Progenitor cell of endocrine pancreas (in vitro differentiated cells): ENCODE data around the gene POLR2L. TPM values are rescaled to one million over a fixed set of nuclear protein-coding genes. Genes with fewer than 3 reads are reported as not detected.

Source experiments
- DNase-seq: peaks from one replicate; pipeline ENCODE4 v3.0.0; 2021; ENCODE audit warnings: low spot score; ENCODE audit not compliant: unreplicated experiment
- H3K27ac Mint-ChIP-seq: 2 replicates; pipeline ENCODE4 v1.8.0; 2021; ENCODE audit warnings: mild to moderate bottlenecking, moderate library complexity, mixed read lengths
- H3K27me3 Mint-ChIP-seq: 2 replicates; pipeline ENCODE4 v1.8.0; 2021; ENCODE audit warnings: mixed read lengths
- H3K36me3 Mint-ChIP-seq: 2 replicates; pipeline ENCODE4 v1.8.0; 2022; ENCODE audit warnings: mixed read lengths; ENCODE audit not compliant: insufficient read depth
- H3K4me1 Mint-ChIP-seq: 2 replicates; pipeline ENCODE4 v1.8.0; 2021; ENCODE audit warnings: low read depth, mixed read lengths
- H3K4me3 Mint-ChIP-seq: 2 replicates; pipeline ENCODE4 v1.8.0; 2021; ENCODE audit warnings: low read depth, mild to moderate bottlenecking, moderate library complexity, mixed read lengths
- H3K9me3 Mint-ChIP-seq: 2 replicates; pipeline ENCODE4 v1.8.0; 2021; ENCODE audit warnings: low read depth, mixed read lengths
- total RNA-seq: library from RNA; stranded (reverse); gene quantifications from 2 replicates; pipeline ENCODE4 v1.2.1, GENCODE V29; 2021
- TF ChIP-seq, protein P1 (sequence below): fragments of 200-600 bp; sonication (generic); IDR thresholded peaks from one replicate; pipeline ENCODE4 v1.5.0; 2021; ENCODE audit warnings: antibody characterized with exemption, mild to moderate bottlenecking; ENCODE audit not compliant: unreplicated experiment

Gene POLR2L
- total RNA-seq, 1 donor from 2014 or later = 97.9 TPM

DNA sequence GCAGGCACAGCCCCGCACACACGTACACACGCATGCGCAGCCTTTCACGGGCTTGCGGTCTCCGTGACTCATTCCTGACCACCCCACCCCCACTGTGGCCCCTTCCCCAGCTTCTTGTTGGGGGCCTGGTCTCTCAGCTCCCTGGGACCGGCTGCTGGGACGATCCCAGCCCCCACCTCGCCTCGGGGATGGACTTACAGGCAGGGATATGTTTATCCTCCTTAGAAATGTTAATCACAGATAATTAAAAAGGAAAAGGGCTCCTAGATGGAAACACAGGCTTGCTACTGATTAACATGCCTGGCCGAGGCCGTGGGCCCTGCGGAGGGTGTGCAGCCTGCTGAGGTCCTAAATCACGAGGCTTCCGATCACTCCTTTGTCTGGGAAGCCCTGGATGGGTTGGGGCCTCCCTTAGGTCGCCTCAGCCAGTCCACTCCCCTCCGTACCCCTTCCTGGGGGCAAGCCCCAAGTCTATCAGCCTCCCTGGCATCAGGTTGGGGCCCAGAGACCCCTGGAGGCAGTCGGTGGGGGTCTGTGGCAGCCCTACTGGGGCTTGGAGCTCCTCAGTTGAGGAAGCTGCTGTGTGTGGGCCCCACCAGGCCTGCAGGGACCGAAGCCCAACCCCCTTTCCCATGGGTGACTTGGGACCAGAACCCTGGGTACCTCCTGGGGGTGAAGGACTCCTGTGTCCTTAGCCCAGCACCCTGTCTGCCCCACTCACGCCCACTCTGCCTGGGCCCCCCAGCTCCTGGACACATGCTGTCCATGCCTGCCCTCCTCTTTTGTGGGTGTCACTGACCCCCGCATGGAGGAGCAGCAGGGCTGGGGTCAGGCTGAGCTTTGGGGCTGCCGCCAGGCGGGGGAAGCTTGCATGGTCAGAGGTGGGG lies 20.9 kb upstream of the POLR2L start:
- Mint-ChIP-seq H3K4me3 (no peak overlapping the region), H3K4me1 (peaks cover 2% of the 10 kb centered on the region), H3K9me3 (no peaks in the 10 kb centered on the region), H3K36me3 (no peaks in the 10 kb centered on the region), H3K27ac (no peak overlapping the region), H3K27me3 (no peaks in the 10 kb centered on the region)
- DNase-seq = no peak
- TF ChIP-seq, protein P1, sequence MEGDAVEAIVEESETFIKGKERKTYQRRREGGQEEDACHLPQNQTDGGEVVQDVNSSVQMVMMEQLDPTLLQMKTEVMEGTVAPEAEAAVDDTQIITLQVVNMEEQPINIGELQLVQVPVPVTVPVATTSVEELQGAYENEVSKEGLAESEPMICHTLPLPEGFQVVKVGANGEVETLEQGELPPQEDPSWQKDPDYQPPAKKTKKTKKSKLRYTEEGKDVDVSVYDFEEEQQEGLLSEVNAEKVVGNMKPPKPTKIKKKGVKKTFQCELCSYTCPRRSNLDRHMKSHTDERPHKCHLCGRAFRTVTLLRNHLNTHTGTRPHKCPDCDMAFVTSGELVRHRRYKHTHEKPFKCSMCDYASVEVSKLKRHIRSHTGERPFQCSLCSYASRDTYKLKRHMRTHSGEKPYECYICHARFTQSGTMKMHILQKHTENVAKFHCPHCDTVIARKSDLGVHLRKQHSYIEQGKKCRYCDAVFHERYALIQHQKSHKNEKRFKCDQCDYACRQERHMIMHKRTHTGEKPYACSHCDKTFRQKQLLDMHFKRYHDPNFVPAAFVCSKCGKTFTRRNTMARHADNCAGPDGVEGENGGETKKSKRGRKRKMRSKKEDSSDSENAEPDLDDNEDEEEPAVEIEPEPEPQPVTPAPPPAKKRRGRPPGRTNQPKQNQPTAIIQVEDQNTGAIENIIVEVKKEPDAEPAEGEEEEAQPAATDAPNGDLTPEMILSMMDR = no peak

DNA sequence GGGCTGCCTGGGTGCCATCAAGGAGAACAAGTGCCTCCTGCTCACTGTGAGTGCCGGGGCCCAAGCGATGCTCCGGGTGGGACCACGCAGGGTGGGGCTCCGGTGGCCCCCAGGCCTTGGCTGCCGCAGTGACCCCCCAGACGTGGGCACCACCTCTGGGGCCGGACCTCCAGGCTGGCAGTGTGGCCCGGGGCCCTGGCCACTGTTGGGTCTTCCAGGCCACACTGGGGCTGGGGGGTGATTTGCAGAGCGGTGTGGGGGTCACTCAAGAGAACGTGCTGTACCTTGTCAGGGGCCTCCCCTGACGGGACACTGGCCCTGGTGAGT lies 20.3 kb upstream of the POLR2L start:
- no peak overlapping the region for H3K4me3 Mint-ChIP-seq
- H3K27ac Mint-ChIP-seq = no peak overlapping the region
- TF ChIP-seq, protein P1 = no peak
- no peak for DNase-seq
- peaks cover 2% of the 10 kb centered on the region for H3K4me1 Mint-ChIP-seq
- H3K27me3 Mint-ChIP-seq = no peaks in the 10 kb centered on the region
- no peaks in the 10 kb centered on the region for H3K36me3 Mint-ChIP-seq
- H3K9me3 Mint-ChIP-seq = no peaks in the 10 kb centered on the region

GRCh38 chr11:862081-862661 lies 19.8 kb upstream of the POLR2L start:
- H3K36me3 Mint-ChIP-seq = no peaks in the 10 kb centered on the region
- H3K4me1 Mint-ChIP-seq = peaks cover 2% of the 10 kb centered on the region
- H3K4me3 Mint-ChIP-seq = no peak overlapping the region
- H3K27ac Mint-ChIP-seq = peak overlapping the region; percentile 33
- H3K27me3 Mint-ChIP-seq = no peaks in the 10 kb centered on the region
- TF ChIP-seq, protein P1 = no peak
- no peaks in the 10 kb centered on the region for H3K9me3 Mint-ChIP-seq
- DNase-seq = no peak

DNA sequence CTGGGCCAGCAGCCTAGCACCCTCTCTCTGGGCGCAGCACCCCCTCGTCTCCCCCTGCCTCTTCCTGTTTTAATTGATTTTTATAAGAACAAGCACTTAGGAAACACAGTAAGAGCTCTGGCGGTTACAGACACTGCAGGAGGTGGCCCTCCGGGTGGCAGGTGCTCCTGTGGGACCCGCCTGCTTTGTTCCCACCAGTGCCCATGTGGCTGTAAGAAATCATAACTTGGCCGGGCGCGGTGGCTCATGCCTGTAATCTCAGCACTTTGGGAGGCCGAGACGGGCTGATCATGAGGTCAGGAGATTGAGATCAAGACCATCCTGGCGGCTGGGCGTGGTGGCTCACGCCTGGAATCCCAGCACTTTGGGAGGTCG lies 18.8 kb upstream of the POLR2L start:
- Mint-ChIP-seq H3K36me3 (no peaks in the 10 kb centered on the region), H3K4me3 (no peak overlapping the region), H3K4me1 (peaks cover 2% of the 10 kb centered on the region), H3K27ac (peak overlapping the region; percentile 84), H3K27me3 (no peaks in the 10 kb centered on the region), H3K9me3 (no peaks in the 10 kb centered on the region)
- DNase-seq = no peak
- TF ChIP-seq, protein P1 = no peak

GRCh38 chr11:860234-861104 lies 18.1 kb upstream of the POLR2L start:
- TF ChIP-seq, protein P1 = no peak
- H3K27ac Mint-ChIP-seq = peak overlapping the region; percentile 84
- peaks cover 2% of the 10 kb centered on the region for H3K4me1 Mint-ChIP-seq

More at GRCh38 chr11:860234-861104, 18.1 kb upstream of the POLR2L start:
- H3K36me3 Mint-ChIP-seq = no peaks in the 10 kb centered on the region
- no peaks in the 10 kb centered on the region for H3K9me3 Mint-ChIP-seq
- no peak for DNase-seq
- no peaks in the 10 kb centered on the region for H3K27me3 Mint-ChIP-seq
- no peak overlapping the region for H3K4me3 Mint-ChIP-seq
